ENCODE measurements around the gene AK1. TPM values are rescaled to one million over a fixed set of nuclear protein-coding genes. Genes with fewer than 3 reads are reported as not detected.

The AK1 gene
- total and polyA plus RNA-seq, 2 of the 13 experiments (the other 11 are each of a cell fraction or from before 2014, with no cell fraction given) = 19.1 to 32.8 TPM

DNA sequence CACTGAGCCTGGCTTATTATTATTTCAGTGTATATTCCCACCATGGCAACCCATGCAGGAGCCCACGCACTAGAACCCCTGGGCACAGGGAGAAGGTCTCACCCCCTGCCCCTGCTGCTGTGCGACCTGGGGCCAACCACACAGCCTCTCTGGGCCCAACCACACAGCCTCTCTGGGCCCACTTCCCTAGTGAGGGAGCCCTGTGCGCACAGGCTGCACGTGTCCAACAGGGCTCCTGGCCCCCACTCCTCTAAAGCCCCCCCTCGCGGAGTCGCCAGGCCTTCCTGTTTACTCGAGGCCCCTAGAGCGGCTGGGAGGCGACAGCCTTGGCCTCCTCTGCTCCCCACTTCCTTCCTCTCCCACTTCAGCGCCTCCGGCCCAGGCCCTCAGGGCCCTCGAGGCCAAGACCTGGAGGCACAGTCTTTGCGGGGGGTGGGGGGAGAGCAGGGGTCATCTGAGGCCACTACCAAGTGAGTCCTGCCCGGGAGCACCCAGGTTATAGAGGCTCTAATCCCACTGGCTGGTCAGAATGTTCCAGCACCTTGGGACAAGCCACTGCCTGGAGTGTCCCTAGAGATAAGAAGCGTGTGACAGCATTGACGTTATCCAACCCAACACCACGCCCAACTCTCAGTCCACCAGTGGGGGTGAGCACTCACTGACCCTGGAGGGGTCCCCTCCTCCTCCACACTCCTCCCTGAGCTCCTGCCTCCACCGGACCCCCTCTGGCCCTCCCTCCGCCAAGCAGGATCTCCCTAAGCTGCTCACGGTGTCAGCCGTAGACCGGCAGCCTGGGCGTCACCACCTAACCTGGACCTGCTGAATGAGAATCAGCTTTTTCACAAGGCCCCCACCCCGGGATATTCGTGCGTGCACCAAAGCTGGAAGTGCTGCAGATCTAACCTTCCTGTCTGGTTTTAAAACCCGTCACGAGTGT lies 15.1 kb downstream of the AK1 start (continued):
- TF ChIP-seq, protein P1, sequence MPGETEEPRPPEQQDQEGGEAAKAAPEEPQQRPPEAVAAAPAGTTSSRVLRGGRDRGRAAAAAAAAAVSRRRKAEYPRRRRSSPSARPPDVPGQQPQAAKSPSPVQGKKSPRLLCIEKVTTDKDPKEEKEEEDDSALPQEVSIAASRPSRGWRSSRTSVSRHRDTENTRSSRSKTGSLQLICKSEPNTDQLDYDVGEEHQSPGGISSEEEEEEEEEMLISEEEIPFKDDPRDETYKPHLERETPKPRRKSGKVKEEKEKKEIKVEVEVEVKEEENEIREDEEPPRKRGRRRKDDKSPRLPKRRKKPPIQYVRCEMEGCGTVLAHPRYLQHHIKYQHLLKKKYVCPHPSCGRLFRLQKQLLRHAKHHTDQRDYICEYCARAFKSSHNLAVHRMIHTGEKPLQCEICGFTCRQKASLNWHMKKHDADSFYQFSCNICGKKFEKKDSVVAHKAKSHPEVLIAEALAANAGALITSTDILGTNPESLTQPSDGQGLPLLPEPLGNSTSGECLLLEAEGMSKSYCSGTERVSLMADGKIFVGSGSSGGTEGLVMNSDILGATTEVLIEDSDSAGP (CRISPR knock-in tag; IDR thresholded peaks at IDR 0.05; ENCODE audit: borderline replicate concordance) = peak; percentile 38; the same call in 1 of the 2 replicates
- no peak for TF ChIP-seq TAF15 (IDR thresholded peaks at IDR 0.05; ENCODE audit: low read depth, low read length, poor library complexity, severe bottlenecking)
- TF ChIP-seq IRX3 (CRISPR knock-in tag; IDR thresholded peaks at IDR 0.05; ENCODE audit: borderline replicate concordance, low read depth) = no peak
- no peak for TF ChIP-seq ZBTB20 (CRISPR knock-in tag; IDR thresholded peaks at IDR 0.05; ENCODE audit: borderline replicate concordance, low read depth)
- TF ChIP-seq SNAPC2 (CRISPR knock-in tag; IDR thresholded peaks at IDR 0.05) = no peak
- TF ChIP-seq, protein P2, sequence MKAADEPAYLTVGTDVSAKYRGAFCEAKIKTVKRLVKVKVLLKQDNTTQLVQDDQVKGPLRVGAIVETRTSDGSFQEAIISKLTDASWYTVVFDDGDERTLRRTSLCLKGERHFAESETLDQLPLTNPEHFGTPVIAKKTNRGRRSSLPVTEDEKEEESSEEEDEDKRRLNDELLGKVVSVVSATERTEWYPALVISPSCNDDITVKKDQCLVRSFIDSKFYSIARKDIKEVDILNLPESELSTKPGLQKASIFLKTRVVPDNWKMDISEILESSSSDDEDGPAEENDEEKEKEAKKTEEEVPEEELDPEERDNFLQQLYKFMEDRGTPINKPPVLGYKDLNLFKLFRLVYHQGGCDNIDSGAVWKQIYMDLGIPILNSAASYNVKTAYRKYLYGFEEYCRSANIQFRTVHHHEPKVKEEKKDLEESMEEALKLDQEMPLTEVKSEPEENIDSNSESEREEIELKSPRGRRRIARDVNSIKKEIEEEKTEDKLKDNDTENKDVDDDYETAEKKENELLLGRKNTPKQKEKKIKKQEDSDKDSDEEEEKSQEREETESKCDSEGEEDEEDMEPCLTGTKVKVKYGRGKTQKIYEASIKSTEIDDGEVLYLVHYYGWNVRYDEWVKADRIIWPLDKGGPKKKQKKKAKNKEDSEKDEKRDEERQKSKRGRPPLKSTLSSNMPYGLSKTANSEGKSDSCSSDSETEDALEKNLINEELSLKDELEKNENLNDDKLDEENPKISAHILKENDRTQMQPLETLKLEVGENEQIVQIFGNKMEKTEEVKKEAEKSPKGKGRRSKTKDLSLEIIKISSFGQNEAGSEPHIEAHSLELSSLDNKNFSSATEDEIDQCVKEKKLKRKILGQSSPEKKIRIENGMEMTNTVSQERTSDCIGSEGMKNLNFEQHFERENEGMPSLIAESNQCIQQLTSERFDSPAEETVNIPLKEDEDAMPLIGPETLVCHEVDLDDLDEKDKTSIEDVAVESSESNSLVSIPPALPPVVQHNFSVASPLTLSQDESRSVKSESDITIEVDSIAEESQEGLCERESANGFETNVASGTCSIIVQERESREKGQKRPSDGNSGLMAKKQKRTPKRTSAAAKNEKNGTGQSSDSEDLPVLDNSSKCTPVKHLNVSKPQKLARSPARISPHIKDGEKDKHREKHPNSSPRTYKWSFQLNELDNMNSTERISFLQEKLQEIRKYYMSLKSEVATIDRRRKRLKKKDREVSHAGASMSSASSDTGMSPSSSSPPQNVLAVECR (CRISPR knock-in tag; IDR thresholded peaks at IDR 0.05; ENCODE audit: borderline replicate concordance) = peak; percentile 43; the same call in 1 of the 2 replicates
- TF ChIP-seq RARA (CRISPR knock-in tag; IDR thresholded peaks at IDR 0.05) = peak; percentile 50; the same call in 1 of the 2 replicates
- no peak for TF ChIP-seq GTF3A (CRISPR knock-in tag; conservative IDR thresholded peaks at IDR 0.05)
- TF ChIP-seq ZSCAN9 (CRISPR knock-in tag; IDR thresholded peaks at IDR 0.05; ENCODE audit: borderline replicate concordance) = no peak
- TF ChIP-seq, protein P3, sequence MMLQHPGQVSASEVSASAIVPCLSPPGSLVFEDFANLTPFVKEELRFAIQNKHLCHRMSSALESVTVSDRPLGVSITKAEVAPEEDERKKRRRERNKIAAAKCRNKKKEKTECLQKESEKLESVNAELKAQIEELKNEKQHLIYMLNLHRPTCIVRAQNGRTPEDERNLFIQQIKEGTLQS (CRISPR knock-in tag; IDR thresholded peaks at IDR 0.05) = no peak
- no peak for TF ChIP-seq KDM5A (IDR thresholded peaks at IDR 0.05; ENCODE audit: borderline replicate concordance, low read length)
- no peak for TF ChIP-seq HDAC6 (IDR thresholded peaks at IDR 0.05; ENCODE audit: low read depth, low read length)
- no peak for TF ChIP-seq FOSL1 (CRISPR knock-in tag; IDR thresholded peaks at IDR 0.05; ENCODE audit: borderline replicate concordance)
- TF ChIP-seq, protein P4, sequence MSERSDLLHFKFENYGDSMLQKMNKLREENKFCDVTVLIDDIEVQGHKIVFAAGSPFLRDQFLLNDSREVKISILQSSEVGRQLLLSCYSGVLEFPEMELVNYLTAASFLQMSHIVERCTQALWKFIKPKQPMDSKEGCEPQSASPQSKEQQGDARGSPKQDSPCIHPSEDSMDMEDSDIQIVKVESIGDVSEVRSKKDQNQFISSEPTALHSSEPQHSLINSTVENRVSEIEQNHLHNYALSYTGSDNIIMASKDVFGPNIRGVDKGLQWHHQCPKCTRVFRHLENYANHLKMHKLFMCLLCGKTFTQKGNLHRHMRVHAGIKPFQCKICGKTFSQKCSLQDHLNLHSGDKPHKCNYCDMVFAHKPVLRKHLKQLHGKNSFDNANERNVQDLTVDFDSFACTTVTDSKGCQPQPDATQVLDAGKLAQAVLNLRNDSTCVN (CRISPR knock-in tag; IDR thresholded peaks at IDR 0.05; ENCODE audit: borderline replicate concordance) = no peak
- no peak for TF ChIP-seq RAD51 (IDR thresholded peaks at IDR 0.05; ENCODE audit: borderline replicate concordance)
- TF ChIP-seq BHLHE40 (IDR thresholded peaks at IDR 0.05; ENCODE audit: low read length) = peak; percentile 59
- TF ChIP-seq ZNF563 (CRISPR knock-in tag; IDR thresholded peaks at IDR 0.05) = no peak
- no peak for TF ChIP-seq HNRNPH1 (optimal IDR thresholded peaks at IDR 0.05; ENCODE audit: low read depth, low read length)
- TF ChIP-seq MZF1 (CRISPR knock-in tag; IDR thresholded peaks at IDR 0.05; ENCODE audit: borderline replicate concordance) = no peak
- TF ChIP-seq SCMH1 (CRISPR knock-in tag; IDR thresholded peaks at IDR 0.05; ENCODE audit: borderline replicate concordance) = no peak
- TF ChIP-seq ZFX (CRISPR knock-in tag; IDR thresholded peaks at IDR 0.05; ENCODE audit: low read depth) = peak; percentile 75
- no peak for TF ChIP-seq ZNF589 (CRISPR knock-in tag; conservative IDR thresholded peaks at IDR 0.05)

Measured in HepG2 (cell line).